DMS 273 (cell line): ENCODE results near the gene TCF7L2.
A peak's percentile ranks its signal among the peaks of the same experiment; 100 is the strongest.

Experiments used
- DNase-seq: peaks from one replicate; lab custom pipeline; 2025; ENCODE audit not compliant: unreplicated experiment; lab: John Stamatoyannopoulos, UW

Gene TCF7L2

GRCh38 chr10:113020838-113021237, 70.8 kb downstream of the TCF7L2 start:
- peak; percentile 11 for DNase-seq

DNA sequence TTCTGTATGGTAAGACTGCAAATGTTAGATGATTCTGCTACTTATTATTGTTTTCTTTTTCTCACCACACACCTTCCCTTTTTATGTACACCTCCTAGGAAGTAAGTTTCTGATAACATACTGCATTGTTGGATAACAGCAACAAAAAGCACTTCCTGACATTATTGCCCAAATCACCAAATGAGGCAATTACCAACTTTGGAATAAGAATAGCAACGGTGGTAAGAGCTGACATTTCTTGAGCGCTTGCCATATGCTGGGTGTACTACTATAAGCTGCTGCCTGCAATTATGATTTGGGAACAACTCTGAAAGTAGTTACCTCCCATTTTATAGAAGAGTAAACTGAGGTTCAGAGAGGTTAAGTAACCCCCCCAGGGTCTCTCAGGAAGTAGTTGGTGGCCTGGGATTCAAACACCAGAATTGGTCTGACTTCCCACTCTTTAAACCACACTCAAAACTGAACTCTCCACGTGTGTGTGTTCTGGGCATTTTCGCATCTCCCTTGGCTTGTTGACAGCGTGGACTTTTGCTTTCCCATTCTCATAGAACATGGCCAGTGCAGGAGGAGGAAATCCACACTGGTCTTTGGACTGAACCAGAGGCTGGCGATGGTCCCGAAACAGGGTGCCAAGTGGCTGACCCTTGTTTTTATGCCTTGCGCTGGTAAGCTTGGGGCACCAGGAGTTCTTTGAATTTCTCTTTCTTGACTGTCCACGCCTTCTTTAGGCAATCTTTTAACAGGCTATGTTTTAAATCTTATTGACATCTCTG, 71.4 kb downstream of the TCF7L2 start:
- no peak for DNase-seq

GRCh38 chr10:113022265-113022664, 72.2 kb downstream of the TCF7L2 start:
- no peak for DNase-seq

DNA sequence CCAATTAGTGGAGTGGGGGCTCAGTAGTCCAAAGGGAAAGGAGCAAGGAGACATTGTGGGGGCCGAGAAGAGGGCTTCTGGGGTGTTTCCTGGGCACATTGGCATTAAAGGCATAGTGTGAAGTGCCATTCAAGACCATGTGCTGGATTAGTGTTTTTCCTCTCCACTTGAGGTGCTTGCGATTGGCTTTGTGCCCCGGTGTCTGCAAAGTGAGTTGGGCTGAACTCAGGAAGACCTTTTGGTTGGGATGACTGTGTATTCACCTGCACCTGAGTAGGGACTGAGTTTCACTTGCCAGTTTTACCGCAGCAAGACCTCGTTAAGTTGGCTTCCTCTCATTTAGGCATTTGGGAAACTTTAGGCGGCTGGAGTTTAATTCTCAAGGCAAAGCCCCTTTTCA, 73.0 kb downstream of the TCF7L2 start:
- DNase-seq, result no peak

DNA sequence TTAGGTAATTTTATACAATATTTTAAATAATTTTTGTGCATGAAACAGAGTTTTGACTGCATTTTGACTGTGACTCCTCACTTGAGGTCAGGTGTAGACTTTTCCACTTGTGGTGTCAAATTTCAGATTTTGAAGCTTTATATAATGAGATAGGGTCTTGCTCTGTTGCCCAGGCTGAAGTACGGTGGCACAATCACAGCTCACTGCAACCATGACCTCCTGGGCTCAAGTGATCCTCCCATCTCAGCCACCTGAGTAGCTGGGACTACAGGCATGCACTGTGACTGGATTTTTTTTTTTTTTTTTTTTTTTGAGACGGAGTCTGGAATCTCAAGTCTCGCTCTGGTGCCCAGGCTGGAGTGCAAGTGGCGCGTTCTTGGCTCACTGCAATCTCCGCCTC, 74.9 kb downstream of the TCF7L2 start:
- no peak for DNase-seq

DNA sequence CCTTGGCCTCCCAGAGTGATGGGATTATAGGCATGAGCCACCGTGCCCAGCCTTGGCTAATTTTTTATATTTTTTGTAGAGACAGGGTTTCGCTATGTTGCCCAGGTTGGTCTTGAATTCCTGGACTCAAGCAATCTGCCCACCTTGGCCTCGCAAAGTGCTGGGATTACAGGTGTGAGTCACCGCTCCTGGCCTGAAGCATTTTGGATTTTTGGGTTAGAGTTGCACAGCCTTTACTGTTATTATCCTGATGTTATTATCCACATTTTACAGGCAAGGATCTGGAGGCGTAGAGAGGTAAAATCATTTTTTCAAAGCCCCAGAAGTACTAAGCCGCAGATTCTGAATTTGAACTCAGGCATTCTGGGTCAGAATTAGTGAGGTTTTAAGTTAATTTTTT, 75.4 kb downstream of the TCF7L2 start:
- no peak for DNase-seq

- DNase-seq, result no peak
These were observed 76.6 kb downstream of the TCF7L2 start for GRCh38 chr10:113026679-113027078.

DNA sequence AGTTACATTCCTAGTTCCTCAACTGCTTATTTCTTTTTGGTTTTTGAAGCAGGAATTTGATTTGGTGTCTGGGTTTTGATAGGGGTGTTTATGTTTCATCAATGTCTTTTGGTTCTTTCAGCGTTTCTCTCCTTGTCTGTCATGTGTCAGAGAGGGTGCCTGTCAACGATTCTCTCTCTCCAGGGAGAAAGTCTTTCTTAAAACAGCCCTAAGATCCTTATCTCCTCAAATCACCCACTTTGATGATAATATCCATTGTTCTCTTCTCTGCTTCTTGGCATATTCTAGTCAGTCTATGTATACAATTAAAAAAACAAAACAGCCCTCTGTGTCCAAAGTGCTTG, 77.2 kb downstream of the TCF7L2 start:
- DNase-seq, result no peak

DNA sequence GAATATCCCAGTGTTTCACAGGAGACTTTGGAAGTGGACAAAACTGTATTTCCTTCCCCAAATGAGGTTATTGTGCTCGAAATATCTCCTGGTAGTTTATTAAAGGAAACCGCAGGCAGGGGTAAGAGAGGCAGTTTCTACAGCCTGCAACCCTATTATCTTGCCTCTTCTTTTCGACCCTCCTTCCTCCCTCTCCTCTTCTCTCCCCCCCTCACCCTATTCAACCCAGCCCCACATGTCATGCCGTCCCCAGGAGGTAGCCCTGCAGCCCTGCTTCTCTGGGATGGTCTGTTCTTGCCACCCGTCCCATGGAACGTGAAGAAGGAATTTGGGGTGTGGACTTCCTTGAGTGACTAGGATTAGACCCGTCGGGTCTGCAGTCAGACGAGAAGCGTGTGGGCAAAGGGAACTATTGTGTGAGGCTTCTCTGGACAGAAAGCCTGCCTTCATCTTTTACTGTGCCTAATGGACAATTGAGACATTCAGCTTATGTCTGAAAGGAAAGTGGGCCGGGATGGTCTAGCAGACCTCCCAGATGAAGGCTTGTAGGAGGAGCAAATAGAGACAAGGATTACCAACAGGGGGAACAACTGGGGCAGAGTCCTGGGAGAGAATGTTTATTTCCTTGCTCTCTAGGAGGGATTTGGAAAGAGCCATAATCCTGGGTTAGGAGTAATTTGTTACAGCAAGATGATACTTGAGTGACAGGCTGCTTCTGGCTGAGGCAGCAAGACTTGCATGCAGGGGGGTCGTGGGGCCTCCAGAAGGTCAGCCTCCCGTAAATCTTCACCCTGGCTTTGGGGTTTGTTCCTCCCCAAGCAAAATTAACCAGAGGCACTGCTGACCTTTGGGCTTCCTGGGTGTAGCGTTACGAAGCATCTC, 77.8 kb downstream of the TCF7L2 start:
- DNase-seq, result no peak

DNA sequence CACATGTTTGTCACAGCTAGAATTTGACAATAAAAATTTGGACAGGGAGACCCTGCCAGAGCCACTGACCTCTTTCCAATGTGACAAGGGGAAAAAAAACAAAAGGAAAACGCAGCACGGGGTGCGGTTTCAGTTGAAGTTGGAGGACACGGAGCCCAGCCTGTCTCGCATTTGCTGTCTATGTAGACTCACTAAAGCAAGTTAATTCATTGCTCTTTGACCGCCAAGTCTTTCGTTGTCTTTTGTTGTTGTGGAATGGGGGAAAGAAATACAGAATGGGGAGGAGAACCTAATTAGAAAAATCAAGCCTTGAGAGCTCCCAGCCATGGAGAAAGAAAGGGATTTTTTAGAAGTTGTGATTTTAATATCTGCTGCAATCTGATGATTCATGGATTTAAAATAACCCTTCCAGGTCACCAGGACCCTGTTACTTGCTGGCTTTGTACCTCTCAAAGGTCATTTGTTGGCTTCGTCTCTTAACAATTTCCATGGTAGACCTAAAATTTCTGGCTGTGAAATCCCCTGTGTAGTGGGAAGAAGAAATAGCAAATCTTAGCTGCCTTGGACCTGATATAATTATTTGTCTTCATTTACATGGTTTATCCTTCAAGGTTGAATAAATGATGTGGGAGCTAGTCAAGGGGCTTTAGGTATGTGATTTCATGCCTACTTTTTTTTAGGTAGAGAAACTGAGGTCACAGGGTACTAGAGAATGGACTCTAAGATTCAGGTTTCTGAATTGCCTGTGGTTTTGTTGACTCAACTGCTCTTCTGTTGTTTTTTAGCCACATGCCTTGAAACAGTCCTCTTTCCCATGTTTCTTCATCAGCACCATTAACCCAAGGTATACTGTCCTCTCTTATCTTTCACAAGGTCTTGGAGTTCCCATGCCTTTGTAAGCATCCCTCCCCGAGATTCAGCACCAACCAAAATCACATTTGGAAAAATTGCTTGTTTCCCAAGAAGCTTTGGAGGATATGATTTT, 78.7 kb downstream of the TCF7L2 start:
- DNase-seq, result no peak

DNA sequence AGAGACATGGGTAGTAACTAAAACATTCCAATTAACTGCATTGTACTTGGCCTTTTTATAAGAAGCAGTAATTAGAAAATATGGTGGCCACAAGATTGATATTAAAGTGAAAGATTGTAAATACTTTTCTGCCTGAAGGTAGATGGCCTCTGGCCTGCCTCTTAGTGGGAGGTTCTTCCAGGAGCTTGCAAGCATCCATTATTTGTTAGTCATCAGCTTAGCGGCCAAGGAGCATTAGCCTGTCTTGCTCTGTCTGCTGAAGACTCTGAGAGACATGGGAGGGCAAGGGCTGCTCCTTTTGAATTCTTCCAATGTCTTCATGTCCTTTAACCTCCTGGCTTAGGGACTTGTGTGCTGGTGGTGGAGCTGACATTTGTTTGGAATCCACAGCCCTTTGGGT, 80.4 kb downstream of the TCF7L2 start:
- DNase-seq, result no peak

DNA sequence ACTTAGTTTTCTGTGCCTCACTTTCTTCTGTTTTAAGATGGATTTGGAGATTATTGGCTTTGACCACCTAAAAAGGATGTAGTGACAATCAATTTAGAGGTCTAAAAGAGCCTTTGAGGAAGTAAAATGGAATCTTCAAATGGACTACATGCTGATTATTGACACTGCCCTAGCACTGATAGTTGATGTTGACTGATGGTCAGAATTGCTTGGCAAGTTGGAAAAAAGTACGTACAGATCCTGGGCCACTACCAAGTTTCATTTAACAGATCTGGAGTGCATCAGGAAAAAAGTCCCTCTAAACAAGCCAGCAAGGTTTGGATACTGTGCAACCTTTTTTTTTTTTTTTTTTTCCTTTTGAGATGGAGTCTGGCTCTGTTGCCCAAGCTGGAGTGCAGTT, 81.1 kb downstream of the TCF7L2 start:
- no peak for DNase-seq

DNA sequence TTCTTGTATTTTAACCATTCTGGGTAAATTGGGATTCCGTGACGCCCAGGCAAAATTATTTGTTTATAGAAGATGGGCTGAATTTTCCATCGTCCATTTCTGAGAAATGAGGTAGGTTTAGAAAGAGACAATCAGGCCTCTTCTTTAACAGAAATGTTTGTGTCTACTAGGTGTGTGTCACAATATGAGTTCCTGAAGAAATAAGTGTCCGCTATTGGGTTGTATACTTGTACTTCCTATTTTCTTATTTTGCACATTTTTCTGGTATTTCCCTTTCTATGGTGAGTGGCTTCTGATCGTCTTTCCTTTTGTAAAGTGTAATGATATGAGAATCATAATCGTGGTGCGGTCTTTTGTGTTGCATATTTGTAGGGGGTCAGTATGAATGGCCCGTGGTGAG, 83.9 kb downstream of the TCF7L2 start:
- DNase-seq, result no peak

DNA sequence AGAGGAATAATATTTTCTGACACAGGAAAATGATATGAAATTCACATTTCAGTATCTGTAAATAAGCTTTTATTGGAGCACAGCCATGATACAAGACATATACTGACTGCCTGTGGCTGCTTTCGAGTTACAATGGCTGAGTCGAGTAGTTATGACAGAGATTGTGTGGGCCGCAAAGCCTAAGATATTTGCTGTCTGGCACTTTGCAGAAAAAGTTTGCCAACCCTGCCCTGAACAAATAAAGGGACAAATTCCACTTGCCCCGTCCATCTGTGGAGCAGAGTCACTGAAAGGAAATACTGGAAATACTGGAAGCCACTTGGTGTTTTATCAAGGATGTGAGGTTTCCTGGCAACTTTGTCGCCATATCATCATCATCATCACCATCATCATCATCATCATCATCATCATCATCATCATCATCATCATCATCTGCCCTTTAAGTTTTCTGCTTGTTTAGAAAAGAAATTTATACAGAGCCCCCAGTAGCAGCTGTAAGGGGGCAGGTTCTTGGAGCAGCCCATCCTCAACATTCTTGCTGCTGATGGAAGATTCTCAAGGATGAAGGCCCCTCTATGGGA, 85.8 kb downstream of the TCF7L2 start:
- no peak for DNase-seq

DNA sequence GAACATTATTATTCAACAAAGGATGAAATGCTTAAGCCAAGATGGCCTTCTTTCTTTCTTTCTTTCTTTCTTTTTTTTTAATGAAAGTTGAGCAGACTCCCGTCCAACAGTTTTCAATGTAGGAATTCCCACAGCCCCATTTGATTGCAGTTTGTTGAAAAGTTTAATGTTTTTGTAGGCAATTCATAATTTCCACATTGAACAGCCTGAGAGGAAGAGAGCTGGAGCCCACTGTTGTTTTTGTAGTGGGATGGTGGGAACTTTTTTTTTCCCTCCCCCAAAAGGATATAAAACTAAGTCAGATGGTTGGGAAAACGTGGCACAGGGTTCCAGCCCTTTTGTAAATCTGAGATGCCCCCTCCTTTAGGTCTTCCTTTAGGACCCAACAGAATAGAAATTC, 86.6 kb downstream of the TCF7L2 start:
- DNase-seq, result no peak

DNA sequence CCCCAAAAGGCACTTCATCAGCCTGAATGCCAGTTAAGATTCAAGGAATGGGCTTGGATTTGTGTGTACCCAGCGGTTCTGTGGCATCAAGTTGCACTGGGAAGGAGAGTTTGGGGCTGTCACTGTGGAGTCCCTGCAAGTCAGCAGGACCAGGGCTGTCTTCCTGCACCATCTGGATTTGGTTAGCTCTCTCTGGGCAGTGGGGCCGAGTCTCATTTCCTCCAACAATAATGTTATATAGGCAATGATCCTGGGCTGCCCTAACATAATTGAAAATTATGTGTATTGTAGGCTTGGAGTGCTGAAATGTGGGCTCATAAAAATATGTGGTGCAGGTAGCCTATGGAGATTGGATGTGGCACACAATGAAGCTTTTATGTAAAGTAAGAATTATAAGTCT, 87.2 kb downstream of the TCF7L2 start:
- DNase-seq, result no peak

- DNase-seq, result no peak
These were observed 88.1 kb downstream of the TCF7L2 start for GRCh38 chr10:113038183-113038582.

GRCh38 chr10:113038985-113039384, 88.9 kb downstream of the TCF7L2 start:
- DNase-seq, result no peak

DNA sequence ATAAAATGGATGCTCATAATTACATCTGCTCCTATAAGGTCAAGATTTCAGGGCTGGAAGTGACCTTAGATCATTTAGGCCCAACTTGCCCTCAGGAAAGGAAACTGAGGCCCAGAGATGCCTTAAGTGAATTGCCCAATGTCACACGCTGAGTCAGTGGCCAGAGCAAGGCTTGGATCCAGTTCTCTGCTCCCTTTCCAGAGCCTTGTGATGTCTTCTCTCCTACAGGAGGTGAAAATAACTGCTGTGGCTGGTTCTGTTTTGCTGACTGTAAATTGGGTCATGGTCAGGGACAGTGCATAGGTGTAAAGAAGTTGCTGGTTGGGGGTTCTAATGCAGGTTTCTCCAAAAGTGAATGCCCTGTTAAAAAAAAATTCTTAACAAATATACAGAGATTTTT, 91.3 kb downstream of the TCF7L2 start:
- DNase-seq, result no peak

DNA sequence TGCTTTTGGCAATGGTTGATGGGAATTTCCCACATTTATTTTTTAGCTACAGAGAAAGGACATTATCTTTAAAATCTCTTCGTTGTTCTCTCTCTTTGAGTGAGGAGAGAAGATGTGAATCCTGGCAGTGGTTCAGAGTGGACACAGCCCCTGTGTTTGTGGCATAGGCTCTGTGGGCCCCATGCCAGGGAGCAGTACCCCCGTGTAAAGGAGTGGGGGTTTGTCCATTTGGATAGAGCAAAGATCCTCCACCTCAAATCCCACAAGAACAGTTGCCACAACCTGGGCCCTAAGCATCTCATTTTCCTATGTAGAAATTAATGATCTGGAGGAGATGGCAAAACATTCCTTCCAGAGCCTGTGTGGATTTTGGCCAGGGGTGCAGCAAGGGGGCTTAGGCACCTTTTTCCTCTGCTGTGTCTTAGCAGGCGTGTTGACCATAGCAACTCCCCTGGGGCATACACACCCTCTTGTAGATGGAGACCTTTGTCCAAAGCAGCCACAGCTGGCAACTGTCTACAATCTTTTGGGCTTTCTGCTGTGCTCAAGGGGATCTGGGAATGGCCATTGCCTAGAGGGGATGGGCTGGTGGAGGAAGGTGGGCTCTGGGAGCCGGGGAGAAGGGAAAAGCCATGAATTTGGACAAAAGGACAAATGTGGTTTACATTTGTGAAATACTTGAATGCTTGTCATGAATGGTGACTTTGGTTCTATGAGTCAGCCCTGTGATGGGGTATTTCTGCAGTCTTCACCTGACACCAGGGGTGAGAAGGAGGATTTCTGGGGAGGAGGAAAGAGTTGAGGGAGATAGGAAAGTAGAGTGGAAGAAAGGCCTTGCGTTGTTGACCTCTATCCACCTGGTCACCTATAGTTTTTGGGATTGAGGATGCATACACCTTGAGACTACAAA, 92.0 kb downstream of the TCF7L2 start:
- no peak for DNase-seq
